Measurements from ENCODE around the gene PBX4.

The PBX4 gene

DNA sequence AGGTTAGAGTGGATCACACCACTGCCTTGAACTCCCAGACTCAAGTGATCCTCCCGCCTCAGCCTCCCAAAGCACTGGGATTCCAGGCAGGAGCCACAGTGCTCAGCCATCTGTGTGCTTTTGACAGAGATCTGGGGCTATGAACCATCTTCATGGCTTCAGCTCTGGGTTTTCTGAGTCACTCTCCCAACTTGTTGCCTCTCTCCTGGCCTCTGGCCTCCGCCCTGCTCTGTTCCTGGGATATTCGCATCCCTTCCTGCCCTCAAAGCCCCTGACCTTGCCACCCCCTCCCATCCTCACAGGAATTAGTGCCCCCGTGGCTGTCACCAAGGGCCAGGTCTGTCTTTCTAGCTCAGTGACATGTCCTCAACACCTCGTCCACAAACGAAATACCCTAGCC is 30.7 kb upstream of the PBX4 start:
- no peak for DNase-seq

DNA sequence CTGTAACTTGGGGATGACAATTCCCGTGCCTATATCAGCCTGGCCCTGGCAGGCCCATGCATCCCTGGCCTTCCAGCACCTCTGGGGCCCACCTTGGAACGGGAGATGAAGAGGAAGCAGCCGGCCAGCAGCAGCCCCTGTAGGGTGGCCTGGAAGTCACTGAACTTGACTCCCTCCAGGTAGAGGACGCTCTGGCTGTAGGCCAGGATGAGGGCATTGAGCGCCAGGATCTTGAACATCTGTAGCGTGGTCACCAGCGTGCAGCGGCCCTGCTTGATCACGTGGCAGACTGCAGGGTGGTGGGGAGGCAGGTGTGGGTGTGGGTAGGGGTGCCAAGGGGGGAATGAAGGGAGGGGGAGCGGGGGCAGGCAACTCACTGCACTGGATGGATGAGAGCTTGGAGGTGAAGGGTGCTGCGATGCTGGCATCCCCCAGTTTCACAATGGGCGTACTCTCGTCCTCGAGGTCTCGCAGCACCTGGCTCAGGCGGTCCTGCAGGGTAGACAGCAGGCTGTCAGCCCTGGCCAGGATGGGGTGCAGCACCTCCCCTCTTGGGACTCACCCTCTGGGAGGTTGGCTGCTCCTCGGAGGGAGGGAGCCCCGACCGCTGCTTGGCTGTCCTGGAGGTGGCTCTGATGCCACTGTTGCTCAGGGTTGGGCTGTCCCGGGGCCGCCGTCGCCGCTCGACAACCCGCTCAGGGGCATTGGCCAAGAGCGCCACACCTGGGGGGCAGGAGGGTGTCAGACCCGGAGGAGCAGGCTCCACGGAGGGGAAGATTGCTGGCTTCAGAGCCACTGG is 28.7 kb upstream of the PBX4 start:
- DNase-seq, result no peak

DNA sequence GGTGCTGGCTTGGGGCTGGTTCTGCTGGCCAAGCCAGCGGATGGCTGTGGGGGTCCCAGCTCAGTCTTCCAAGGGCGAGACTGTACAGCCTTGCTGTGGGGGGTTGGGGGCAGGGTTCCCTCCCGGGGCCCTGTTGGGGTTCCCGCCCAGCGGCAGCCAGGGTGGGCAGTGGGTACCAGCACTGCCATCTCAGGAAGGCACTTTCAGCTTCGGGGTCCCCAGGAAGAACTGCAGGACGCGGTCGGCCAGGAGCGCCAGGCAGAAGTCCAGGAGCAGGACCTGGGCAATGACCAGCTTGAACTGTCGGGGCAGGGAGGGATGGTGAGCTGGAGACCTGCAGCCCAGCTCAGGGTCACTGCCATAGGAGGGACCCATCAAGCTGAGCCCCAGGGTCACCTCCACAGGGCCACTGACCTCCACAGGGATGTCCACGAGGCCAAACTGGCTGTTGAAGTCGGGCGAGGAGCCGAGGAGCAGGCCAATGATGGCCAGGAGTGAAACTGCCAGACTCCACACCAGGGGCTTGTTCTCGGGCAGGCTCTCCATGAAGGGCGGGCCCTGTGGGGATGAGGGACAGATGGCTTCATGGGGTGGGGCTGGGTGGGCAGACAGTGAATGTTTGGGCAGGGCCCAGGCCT is 26.9 kb upstream of the PBX4 start:
- no peak for DNase-seq

DNA sequence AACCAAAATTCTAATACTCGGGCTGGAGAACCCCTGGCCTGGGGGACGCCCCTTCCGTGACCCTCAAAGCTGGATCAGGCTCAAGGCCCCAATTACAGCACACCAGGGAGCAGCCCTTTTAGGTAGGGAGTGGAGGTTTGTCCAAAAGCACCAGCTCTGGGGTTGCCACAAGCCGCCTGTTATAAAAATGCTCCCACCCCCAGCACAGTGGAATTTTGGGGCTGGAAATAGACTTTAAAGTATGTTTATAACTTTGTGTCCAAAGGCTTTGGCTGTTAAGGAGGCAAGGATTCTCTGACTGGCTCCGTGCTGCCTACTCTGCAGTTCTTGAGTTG is 25.5 kb upstream of the PBX4 start:
- DNase-seq, result no peak

DNA sequence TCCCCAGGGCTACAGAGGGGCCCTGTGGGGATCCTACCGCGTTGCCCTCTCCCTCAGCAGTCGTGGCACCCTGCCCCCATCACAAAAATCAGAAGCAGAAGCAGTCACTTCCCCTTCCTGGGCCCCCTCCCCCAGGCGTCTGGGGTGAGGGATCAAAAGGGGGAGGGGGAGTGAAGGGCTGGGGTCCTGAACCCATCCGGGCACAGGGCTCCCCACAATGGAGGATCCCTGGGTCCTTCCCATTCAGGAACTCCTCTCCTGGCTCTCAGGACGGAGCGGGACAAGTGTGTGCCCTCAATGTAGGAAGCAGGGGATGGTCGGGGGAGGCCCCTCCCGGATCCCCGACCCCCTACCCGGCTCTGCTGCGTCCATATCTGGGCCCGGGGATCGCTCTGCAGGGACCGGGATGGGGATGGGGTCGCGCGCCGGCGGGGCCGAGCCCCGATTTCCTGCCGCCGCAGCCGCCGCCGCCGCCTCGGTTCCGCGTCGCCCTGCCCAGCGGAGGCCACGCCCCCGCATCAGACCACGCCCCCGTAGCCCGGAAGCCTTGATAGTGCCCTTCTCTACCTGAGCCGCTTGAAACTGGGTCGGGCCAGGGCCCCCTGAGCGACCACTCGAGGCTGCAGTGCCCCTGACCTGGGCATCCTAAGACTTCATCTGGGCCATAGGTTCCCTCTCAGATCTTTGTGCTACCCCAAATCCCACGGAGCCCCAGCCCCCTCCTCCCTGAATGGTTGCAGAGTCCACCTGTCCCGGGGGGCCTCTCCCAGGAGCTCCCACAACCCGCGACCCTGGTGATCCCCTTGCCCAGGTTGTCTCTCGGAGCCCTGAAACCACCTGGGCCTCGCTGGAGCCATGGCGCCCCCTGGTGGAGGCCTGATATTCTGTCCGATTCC is 24.9 kb upstream of the PBX4 start, which contains the start of gene GMIP:
GMIP (minus strand) TSS at position 500 of the 896 bp plus-strand sequence; CDS start at position 372, 128 bp downstream.
- DNase-seq, result peak; percentile 89 to 91

DNA sequence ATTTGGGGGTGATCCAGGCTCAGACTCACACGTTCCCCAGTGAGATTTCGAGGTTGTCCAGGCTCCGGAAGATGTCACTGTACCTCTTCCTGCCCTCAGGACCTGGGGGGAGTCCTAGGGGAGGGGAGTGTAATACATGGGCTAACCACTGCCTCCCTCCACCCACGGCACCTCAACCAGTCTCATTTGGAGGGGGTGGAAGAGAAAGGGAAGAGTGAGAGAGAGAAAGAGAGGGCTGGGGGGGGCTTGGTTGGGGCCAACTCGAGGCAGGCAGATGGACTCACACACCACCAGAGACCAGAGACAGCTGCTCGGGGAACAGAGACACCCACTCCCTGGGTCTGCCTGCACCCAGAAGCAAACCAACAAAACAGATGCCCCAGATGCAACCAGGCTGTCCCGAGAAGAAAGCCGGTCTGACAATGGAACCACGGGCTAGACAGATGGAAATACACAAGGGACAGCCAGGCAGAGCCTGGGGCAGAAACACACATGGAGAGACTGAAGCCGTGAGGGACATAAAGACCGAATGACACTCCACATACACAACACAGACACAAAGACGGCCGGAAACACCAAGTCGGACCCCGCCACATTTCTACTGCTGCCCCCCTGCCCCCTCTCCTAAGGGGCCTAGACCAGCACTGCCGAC is 24.1 kb upstream of the PBX4 start:
- DNase-seq, result peak; percentile 66 to 68

DNA sequence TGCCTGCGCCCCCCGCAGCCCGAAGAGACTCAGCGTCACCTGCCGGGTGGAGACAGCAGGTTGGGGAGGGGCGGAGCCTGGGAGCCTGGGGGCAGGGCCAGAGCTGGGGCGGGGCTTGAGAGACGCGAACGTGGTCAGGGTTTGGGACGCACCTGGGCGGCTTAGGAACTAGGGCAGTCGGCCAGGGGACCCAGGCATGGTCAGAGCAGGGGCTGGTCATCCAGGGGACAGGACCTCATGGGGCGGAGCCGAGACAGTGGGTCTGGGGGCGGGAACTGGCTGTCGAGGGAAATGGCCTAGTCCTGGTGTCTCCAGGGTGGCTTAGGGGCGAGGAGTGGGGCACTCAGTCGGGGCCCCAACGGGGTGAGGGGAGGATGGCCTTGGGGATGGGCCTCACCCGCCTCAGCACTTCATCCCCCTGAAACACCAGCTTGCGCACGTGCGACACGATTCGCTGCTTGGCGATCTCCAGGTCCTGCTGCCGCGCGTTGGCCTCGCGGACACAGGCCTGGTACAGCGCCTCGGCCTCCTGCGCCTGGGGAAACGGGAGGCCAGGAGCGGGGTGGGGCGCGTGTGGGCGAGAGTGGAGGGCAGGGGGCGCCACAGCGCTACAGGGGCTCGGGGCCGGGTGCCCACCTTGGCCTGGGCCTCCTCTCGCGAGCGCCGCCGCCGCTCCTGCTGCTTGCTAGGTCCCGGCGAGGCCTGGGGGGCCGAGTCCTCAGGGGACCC is 19.2 kb upstream of the PBX4 start:
- no peak for DNase-seq

DNA sequence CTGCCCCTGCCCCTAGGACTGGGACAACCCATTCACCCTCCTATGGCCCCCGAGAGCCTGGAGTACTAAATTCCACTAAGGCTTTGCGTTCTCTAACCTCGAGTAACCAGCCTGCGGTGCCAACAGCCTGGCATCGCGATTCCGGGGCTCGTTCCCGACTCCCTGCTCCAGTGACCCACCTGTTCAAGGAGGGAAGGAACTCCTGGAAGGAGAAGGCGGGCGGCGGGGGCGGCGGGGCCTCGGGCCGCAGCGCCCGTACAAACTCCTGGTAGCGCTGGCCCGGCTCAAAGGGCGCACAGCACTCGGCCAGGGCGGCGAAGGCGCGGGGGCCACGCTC is 18.7 kb upstream of the PBX4 start:
- no peak for DNase-seq

DNA sequence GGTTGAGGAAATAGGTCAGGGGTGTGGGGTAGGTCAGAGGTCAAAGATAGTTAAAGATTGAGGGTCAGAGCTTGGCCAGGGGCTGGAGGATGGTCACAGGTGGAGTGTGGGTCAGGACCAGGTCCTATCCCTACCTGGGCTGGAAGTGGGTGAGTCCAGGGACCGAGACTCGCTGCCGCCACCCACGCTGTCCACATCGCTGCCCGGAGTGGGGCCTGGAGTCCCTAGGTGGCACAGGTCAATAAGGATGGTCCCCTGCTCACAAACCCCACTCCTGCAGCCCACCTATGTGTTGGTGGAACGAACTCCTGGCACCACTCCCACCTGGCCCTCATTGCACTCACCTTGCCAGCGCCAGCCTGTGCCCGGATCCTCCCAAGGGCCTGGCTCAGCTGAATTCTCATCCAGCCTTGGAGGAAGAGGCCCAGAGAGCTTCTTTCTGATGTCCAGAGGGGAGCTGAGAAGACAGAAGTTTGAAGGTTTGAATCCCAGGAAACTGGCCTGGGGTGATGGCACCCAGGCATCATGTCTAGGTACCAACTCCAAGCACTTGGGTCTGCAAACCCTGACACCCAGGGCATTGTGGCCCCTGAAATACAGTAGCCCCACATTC is 18.2 kb upstream of the PBX4 start:
- DNase-seq, result no peak

DNA sequence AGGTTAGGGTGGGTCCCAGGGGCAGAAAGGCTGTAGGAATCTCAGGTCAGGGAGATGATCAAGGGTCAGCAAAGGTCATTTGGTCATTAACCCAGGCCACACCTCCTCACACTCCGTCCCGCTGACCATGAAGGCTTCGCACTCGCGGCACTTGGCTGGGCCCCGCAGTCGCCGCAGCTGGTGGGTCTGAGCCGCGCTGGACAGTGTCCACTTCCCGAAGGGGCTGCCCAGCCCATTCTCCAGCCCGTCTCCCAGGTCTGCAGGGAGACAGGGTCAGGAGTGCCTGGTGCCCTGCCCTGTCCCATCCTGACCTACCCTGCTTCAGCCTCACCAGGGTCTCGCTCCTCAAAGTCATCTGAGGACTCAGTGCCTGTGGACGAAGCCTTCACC is 16.8 kb upstream of the PBX4 start:
- no peak for DNase-seq

DNA sequence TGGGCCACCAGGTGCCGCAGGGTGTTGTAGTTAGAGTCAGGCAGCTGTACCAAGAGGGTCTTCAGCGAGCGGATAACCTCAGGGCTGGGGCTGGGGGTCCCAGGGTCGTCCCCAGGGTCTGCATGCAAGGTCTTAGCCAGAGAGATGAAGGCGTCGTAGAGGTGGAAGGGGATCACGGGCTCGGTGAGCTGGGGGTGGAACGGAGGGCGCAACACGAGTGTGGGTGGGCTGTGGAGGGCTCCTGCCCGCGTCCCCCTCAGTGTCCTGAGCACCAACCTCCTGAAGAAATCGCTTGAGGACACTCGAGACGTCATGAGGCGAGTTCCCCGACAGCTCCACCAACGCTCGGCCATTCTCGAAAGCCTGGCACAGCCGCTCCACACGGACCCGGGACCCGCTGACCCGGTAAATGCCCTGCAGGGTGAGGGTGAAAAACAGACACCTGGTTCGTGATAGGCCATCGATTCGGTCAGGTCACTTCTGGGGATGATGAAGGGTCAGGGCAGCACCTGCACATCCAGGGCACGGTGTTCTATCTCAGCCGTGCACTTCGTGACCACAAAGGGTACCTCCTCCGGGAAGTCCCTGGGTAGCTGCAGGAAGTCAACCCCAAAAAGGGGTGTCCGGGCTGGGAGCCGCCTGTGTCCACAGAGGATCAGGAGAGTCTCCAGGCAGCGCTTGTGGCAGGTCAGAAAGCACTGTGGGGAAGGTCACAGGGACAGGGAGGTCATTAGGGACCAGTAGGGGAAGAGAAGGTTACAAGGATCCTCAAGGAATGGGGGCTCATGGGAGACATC is 16.2 kb upstream of the PBX4 start:
- no peak for DNase-seq

DNA sequence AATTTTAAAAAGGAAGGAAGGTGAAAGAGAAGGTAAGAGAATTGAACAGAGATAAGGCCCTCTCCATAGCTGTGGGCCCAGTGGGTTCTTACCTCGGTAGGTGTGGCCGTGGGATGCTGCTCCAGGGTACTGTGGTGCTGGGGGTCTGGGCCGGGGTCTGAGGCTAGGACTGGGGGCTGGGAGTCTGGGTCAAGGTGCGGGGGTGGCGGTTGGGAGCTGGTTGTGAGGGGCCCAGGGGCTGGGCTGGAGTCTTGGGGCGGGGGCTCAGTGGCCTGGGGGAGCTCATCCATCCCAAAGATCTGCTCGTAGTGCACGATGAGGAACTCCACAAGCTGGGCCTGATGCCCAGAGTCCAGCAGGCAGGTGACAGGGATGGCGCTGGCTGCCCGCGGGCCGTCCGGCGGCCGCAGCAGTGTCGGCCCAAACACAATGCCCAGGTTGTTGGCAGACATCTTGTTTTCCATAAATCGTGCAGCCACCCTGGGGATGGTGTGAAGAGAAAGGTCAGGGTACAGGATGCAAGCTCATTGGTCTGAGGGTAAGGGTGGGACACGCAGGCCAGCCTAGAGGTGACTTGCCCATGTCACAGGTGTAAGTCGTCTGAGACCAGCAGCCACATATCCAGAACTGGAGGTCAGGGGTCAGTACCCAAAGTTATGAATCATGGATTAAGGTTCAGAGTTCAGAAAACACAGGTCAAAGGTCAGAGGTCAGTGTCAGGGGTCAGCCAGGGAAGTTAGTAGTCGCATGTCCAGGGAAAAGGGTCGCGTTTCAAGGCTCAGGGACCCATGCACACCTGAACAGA is 15.4 kb upstream of the PBX4 start:
- no peak for DNase-seq

DNA sequence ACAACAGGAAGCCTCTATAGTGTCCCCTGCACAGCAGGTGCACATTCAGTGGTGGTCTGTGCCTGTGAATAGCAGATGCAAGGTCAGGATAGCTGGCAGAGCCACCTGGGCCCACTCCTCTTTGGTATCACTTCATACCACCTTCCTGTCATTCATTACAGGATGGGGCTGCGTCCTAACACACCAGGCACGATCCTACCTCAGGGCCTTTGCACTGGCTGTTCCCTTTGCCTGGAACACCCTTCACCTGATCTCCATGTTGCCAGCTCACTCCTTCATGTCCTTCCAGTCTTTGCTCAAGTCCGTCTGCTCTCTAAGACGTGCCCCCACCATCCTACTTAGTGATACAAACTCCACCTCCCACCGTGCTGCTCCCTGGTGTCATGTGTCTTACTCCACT is 14.2 kb upstream of the PBX4 start:
- DNase-seq, result no peak

DNA sequence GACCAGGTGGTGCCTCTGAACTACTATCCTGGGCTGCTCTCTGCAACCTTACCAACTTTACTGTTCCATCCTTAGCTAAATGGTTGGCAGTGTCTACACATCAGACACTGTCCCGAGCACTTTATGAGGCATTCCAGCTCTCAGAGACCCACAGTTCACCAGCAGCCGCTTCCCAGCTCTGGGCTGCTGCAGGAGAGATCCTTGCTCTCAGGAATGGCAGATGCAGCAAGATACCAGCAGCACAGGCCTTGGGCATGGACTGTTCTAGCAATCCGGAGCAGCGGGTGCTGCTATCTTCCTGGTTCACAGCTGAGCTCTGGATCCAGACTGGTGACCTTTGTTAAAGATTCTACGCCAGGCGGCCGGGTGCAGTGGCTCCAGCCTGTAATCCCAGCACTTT is 12.9 kb upstream of the PBX4 start:
- no peak for DNase-seq

DNA sequence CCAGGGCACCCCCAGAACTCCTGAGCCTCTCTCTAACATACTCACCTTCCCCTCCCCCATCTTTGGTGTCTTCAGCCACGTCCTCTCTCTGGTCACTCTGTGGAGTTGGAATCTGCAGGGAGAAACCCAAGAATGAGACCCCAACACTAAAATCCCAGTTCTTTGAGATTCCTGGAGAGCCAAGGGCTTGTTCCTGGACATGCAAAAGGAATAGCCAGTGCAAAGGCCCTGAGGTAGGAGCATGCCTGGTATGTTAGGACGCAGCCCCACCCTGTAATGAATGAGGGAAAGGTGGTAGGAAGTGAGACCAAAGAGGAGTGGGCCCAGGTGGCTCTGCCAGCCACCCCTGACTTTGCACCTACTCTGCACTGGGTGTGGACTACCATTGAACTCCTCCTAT is 11.9 kb upstream of the PBX4 start:
- DNase-seq, result no peak

DNA sequence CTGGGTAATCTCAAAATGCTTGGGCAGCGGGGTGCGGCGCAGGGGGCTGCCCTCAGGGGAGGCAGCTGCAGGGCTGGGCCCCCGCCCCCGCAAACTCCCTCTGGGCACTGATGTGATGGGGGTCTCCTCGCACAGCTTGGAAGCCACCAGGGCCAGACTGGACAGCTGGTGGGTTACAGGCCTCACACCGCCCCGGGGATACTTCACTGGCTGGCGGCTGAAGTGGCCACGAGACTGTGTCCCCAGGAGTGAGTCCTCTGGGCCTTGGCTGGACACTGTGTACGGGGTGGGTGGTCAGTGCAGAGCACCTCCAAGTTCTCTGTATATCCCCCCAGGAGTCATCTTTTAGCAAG is 11.6 kb upstream of the PBX4 start:
- DNase-seq, result no peak

DNA sequence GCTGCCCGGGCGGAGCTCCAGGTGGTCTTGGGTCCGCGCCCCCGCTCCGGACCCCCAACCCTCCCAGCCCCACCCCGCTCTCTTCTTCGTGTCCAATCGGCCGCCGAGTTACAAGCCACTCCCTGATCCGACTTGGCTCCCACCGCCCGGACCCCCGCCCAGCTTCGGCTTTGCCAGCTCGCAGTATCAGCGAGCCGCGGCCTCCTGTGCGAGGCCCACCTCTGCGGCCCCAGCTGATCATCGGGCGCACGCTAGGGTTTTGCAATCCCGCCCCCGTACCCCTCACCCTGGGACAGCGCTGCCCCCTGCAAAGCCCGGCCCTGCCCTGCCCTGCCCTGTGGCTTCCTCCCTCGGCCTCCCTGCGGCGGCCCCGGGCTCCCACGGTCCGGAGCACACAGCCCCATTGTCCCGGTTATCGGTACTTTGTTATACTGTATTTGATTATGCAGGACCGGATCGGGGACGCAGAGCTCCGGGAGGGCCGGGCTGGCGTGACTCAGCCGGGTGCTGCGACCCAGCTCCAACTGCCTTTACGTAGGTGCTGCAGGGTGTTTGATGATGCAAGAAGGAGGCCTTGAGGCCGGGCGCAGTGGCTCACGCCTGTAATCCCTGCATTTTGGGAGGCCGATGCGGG is 10.1 kb upstream of the PBX4 start:
- DNase-seq, result peak; percentile 68 to 73

DNA sequence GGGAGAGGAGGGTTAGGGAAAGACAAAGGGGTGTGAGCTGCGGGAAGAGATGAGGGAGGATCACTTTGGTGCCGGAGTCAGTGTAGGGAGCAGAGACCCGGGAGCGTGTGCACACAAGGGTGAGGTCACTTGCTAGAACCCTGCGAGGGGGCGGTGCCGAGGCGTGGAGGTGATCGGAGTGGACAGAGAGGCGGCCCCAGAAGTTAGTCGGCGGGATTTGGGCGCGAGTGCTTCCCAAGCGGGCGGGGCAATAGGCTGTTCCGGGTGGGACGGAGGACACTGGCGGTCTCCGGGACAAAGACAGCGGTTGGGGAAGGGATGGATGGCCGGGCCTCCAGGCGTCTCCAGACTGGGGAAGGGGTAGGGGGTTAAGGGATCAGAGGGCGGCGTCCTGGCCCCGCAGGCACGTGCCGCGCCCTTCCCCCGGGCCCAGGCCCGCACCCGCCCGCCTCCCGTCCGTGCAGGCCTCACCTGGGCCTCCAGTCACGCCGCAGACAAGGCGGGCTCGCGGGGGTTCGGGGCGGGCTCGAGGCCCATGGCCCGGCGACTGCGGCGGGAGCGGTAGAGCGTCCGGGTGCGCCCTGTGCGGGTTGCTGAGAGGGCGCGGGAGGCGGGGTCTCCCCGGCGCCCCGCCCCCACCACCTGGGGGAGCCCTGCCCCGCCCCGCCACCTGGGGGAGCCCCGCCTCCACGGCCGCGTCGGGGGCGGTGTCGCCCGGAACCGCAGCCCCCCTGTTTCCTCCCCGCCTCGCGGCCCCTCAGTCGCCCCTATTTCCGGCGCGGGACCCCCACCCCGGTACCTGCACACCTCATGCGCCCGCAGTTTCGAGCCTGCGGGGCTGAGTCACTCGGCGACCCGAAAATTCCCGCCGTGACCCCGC is 9.4 kb upstream of the PBX4 start, which contains the start of gene LPAR2:
LPAR2 (minus strand) TSS at position 600 of the 880 bp plus-strand sequence. CDS start 945 bp downstream, outside the sequence.
- peak; percentile 71 to 78 for DNase-seq
